GM21825 (cell line): ENCODE results near the gene KCTD4.

Experiments
- ATAC-seq: cut with Tn5 transposase; IDR thresholded peaks from one replicate; pipeline ENCODE4 v1.9.1; 2021; ENCODE audit warnings: mild to moderate bottlenecking, moderate library complexity; ENCODE audit not compliant: unreplicated experiment

Gene KCTD4

GRCh38 chr13:45179428-45179827 is 21.4 kb downstream of the KCTD4 start:
- no peak for ATAC-seq

- no peak for ATAC-seq
These were observed 22.3 kb downstream of the KCTD4 start for GRCh38 chr13:45178349-45179162.

- ATAC-seq = no peak
These were observed 26.4 kb downstream of the KCTD4 start for GRCh38 chr13:45174478-45174877.

DNA sequence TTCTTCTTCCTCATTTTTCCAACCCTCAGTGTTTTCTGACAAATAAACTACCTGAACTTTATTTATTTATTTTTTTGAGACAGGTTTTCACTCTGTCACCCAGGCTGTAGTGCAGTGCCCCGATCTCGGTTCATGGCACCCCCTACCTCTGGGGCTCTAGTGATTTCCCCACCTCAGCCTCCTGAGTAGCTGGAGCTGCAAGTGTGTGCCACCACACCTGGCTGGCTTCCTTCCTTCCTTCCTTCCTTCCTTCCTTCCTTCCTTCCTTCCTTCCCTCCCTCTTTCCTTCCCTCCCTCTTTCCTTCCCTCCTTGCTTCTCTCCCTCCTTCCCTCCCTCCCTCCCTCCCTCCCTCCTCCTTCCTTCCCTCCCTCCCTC is 32.3 kb downstream of the KCTD4 start:
- ATAC-seq = no peak

- ATAC-seq = no peak
These were observed 33.0 kb downstream of the KCTD4 start for GRCh38 chr13:45167611-45168554.

- no peak for ATAC-seq
These were observed 34.0 kb downstream of the KCTD4 start for GRCh38 chr13:45166858-45167257.

DNA sequence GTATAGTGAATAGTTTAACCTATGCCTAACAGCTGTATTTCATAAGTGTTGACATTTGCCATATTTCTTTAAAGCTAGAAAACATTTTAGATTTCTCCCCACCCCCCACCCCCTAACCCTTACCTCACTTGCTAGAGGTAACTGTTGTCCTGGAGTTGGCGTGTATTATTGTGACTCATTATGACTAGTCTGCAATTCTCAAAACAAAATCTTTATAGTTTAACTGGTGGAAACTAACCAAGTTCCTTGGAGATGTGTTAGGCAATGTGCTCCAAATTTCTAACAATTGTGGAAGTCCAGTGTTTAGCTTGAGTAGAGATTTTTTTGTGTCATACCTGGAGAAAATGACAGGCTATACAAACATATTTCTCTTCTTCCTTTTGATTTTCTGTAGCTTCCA is 38.0 kb downstream of the KCTD4 start:
- no peak for ATAC-seq

- no peak for ATAC-seq
These were observed 38.7 kb downstream of the KCTD4 start for GRCh38 chr13:45162194-45162593.

DNA sequence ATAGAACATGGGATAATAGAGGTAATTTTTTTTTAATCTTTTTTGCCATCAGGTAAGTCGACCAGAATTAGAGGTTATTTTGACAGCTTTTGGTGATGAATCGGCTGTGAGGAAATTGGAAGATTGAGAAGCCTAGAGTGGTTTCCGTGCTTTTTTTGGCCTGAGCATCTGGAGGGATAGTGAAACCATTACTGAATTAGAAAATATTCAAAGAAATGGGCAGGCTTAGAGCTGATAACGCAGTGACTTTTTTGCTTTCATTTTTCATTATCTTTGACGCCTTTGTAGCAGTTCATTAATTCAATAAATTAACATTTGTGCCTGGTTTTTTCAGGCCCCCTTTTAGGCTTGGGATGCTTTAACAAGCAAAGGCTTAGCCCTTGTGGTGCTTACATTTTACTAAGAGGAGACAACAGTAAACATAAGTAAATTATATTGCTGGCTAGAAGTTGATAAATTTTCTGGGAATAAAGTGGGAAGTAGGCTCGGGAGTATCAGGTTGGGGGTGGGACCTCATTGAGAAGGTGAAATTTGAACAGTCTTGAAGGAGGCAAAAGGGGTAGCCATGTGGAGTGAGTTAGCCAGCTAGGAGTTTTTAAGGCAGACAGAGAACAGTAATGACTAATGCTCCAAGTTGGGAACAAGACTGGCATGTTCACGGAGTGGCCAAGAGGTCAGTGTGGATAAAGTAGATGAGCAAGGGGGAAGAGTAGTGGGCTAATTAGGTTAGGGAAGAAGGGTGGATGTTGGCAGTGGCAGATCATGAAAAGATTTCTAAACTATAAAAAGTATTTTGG is 44.1 kb downstream of the KCTD4 start:
- no peak for ATAC-seq

DNA sequence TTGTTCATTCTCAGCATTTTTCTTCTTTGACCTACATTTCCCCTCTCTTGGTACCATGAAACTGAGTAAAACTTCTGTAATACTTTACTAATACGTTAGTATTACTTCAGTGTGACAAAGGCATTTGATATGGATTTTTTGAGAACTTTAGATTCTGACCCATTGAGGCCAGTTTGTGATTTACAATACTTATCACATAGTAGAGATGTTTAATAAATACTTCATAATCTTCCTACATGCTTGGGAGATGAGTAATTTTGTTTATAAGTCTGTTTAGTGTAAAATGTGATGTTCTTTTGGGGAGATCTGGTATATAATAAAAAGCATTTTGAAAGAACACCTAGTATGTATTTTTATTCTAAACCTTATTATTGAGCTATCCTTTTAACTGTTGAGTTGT is 50.9 kb downstream of the KCTD4 start:
- no peak for ATAC-seq

GRCh38 chr13:45143346-45143751 is 57.5 kb downstream of the KCTD4 start:
- ATAC-seq = no peak
